Measurements from ENCODE around the gene ASMTL. TPM values are rescaled to one million over a fixed set of nuclear protein-coding genes. Genes with fewer than 3 reads are reported as not detected.
"Not testable (repeated sequence)": the region's sequence is repeated elsewhere in the genome, so short reads cannot be mapped to it uniquely, and the experiment has no call there.

The ASMTL gene
- 10 to 100 TPM; 33.8 to 34.6 TPM for total RNA-seq
- total RNA-seq = 24.6 to 51.2 reads per million in 2 donors

- H3K27me3 Mint-ChIP-seq = no peaks in the 10 kb centered on the region
- no peaks in the 10 kb centered on the region for H3K9me3 ChIP-seq (ENCODE audit: control insufficient read depth, low read length, poor library complexity, severe bottlenecking)
- H3K4me3 Mint-ChIP-seq = peak within 1 kb of the TSS; percentile 92
- peaks cover 10% of the 10 kb centered on the region for H3K4me1 Mint-ChIP-seq
- peaks cover 2% of the 10 kb centered on the region for H3K36me3 Mint-ChIP-seq (ENCODE audit: low read depth)
- DNase-seq (peak; percentile 100), ATAC-seq (peak; percentile 82)
- H3K27ac Mint-ChIP-seq = peak within 1 kb of the TSS; percentile 81
These were observed at the start of gene ASMTL for GRCh38 chrX:1452516-1453394. ASMTL (minus strand) TSS chrX:1452909; CDS start chrX:1452840, 69 bp downstream.

GRCh38 chrX:1502241-1502640, 49.5 kb upstream of the ASMTL start:
- ATAC-seq (peak; percentile 53), DNase-seq (no peak)
- Mint-ChIP-seq H3K36me3 (ENCODE audit: low read depth) (no peaks in the 10 kb centered on the region), H3K27me3 (no peaks in the 10 kb centered on the region), H3K4me1 (peaks cover 14% of the 10 kb centered on the region), H3K4me3 (peak overlapping the region; percentile 37), H3K27ac (peak overlapping the region; percentile 87)
- no peaks in the 10 kb centered on the region for H3K9me3 ChIP-seq (ENCODE audit: control insufficient read depth, low read length, poor library complexity, severe bottlenecking)

- no peaks in the 10 kb centered on the region for H3K36me3 Mint-ChIP-seq (ENCODE audit: low read depth)
- no peaks in the 10 kb centered on the region for H3K27me3 Mint-ChIP-seq
- DNase-seq = no peak
- H3K27ac Mint-ChIP-seq = peak overlapping the region; percentile 92
- H3K4me3 Mint-ChIP-seq = peak overlapping the region; percentile 62
- peaks cover 20% of the 10 kb centered on the region for H3K4me1 Mint-ChIP-seq
- H3K9me3 ChIP-seq (ENCODE audit: control insufficient read depth, low read length, poor library complexity, severe bottlenecking) = no peaks in the 10 kb centered on the region
- peak; percentile 64 for ATAC-seq
These were observed 48.3 kb upstream of the ASMTL start for GRCh38 chrX:1500701-1501624.

DNA sequence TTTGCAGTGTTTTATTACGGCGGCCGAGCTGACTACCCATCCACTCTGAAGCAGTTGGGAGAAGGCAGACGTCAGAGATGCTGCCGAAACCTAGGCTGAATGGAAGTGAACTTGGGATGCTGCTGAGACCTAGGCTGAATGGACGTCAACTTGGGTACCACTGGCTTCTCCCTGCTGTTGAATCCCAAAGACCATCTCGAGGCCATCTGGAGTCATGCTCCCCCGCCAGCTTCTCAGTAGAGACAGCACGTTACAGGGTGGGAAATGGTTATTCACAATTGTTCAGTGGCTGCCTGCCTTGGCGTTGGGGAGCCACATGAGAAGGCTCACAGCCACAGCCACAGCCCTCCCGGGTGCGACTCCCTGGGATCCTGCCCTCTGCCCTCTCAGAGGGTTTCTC, 43.4 kb upstream of the ASMTL start:
- ATAC-seq (no peak), DNase-seq (no peak)
- Mint-ChIP-seq H3K36me3 (ENCODE audit: low read depth) (peaks cover 5% of the 10 kb centered on the region), H3K27ac (peak overlapping the region; percentile 72), H3K27me3 (no peaks in the 10 kb centered on the region), H3K4me3 (no peak overlapping the region), H3K4me1 (peaks cover 15% of the 10 kb centered on the region)
- H3K9me3 ChIP-seq (ENCODE audit: control insufficient read depth, low read length, poor library complexity, severe bottlenecking) = no peaks in the 10 kb centered on the region

- DNase-seq = no peak
- no peak overlapping the region for H3K4me3 Mint-ChIP-seq
- no peaks in the 10 kb centered on the region for H3K27me3 Mint-ChIP-seq
- no peaks in the 10 kb centered on the region for H3K9me3 ChIP-seq (ENCODE audit: control insufficient read depth, low read length, poor library complexity, severe bottlenecking)
- peak overlapping the region; percentile 72 for H3K27ac Mint-ChIP-seq
- ATAC-seq = peak; percentile 60
- H3K36me3 Mint-ChIP-seq (ENCODE audit: low read depth) = peaks cover 5% of the 10 kb centered on the region
- peaks cover 15% of the 10 kb centered on the region for H3K4me1 Mint-ChIP-seq
These were observed 41.3 kb upstream of the ASMTL start for GRCh38 chrX:1493877-1494510.

GRCh38 chrX:1493412-1493811, 40.7 kb upstream of the ASMTL start:
- peak overlapping the region; percentile 49 for H3K27ac Mint-ChIP-seq
- peak; percentile 6 for ATAC-seq

GRCh38 chrX:1492421-1493012, 39.8 kb upstream of the ASMTL start:
- Mint-ChIP-seq H3K4me1 (peaks cover 17% of the 10 kb centered on the region), H3K27me3 (no peaks in the 10 kb centered on the region), H3K4me3 (peak overlapping the region; percentile 61), H3K27ac (peak overlapping the region; percentile 49), H3K36me3 (ENCODE audit: low read depth) (peaks cover 6% of the 10 kb centered on the region)
- no peak for ATAC-seq
- no peaks in the 10 kb centered on the region for H3K9me3 ChIP-seq (ENCODE audit: control insufficient read depth, low read length, poor library complexity, severe bottlenecking)
- DNase-seq = no peak

More at GRCh38 chrX:1493412-1493811, 40.7 kb upstream of the ASMTL start:
- no peaks in the 10 kb centered on the region for H3K9me3 ChIP-seq (ENCODE audit: control insufficient read depth, low read length, poor library complexity, severe bottlenecking)
- no peak for DNase-seq
- H3K27me3 Mint-ChIP-seq = no peaks in the 10 kb centered on the region
- peaks cover 17% of the 10 kb centered on the region for H3K4me1 Mint-ChIP-seq
- peak overlapping the region; percentile 61 for H3K4me3 Mint-ChIP-seq
- H3K36me3 Mint-ChIP-seq (ENCODE audit: low read depth) = peaks cover 5% of the 10 kb centered on the region

- DNase-seq (no peak), ATAC-seq (peak; percentile 75)
- H3K27ac Mint-ChIP-seq = peak overlapping the region; percentile 49
- H3K4me3 Mint-ChIP-seq = peak overlapping the region; percentile 59
- peaks cover 21% of the 10 kb centered on the region for H3K4me1 Mint-ChIP-seq
- peaks cover 10% of the 10 kb centered on the region for H3K36me3 Mint-ChIP-seq (ENCODE audit: low read depth)
- H3K9me3 ChIP-seq (ENCODE audit: control insufficient read depth, low read length, poor library complexity, severe bottlenecking) = no peaks in the 10 kb centered on the region
- no peaks in the 10 kb centered on the region for H3K27me3 Mint-ChIP-seq
These were observed 39.2 kb upstream of the ASMTL start for GRCh38 chrX:1491851-1492349.

GRCh38 chrX:1491248-1491647, 38.5 kb upstream of the ASMTL start:
- not testable (repeated sequence) for DNase-seq; H3K36me3 Mint-ChIP-seq (ENCODE audit: low read depth); H3K27ac Mint-ChIP-seq; H3K9me3 ChIP-seq (ENCODE audit: control insufficient read depth, low read length, poor library complexity, severe bottlenecking); ATAC-seq; H3K4me3 Mint-ChIP-seq; H3K27me3 Mint-ChIP-seq
- peaks cover 16% of the 10 kb centered on the region for H3K4me1 Mint-ChIP-seq

- H3K36me3 Mint-ChIP-seq (ENCODE audit: low read depth); DNase-seq; H3K27me3 Mint-ChIP-seq; H3K4me3 Mint-ChIP-seq; ATAC-seq; H3K27ac Mint-ChIP-seq; H3K9me3 ChIP-seq (ENCODE audit: control insufficient read depth, low read length, poor library complexity, severe bottlenecking): not testable (repeated sequence)
- peaks cover 16% of the 10 kb centered on the region for H3K4me1 Mint-ChIP-seq
These were observed 38.0 kb upstream of the ASMTL start for GRCh38 chrX:1490723-1491122.

GRCh38 chrX:1489354-1489753, 36.6 kb upstream of the ASMTL start:
- not testable (repeated sequence) for H3K27me3 Mint-ChIP-seq; ATAC-seq; H3K36me3 Mint-ChIP-seq (ENCODE audit: low read depth); H3K9me3 ChIP-seq (ENCODE audit: control insufficient read depth, low read length, poor library complexity, severe bottlenecking); DNase-seq; H3K27ac Mint-ChIP-seq
- peaks cover 12% of the 10 kb centered on the region for H3K4me1 Mint-ChIP-seq
- peak overlapping the region; percentile 52 for H3K4me3 Mint-ChIP-seq

DNA sequence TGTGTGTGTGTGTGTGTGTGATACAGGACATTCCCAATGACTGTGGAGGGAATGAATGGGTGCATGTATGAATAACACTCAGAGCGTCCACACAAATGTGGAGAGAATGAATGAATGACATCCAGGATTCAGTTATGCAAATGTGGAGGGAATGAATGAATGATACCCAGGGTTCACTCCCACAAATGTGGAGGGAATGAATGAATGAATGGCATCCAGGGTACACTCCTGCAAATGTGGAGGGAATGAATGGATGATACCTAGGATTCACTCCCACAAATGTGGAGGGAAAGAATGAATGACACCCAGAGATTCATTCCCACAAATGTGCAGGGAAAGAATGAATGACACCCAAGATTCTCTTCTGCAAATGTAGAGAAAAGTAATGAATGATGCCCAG, 36.0 kb upstream of the ASMTL start:
- no peak for ATAC-seq
- Mint-ChIP-seq H3K27me3 (no peaks in the 10 kb centered on the region), H3K27ac (peak overlapping the region; percentile 78), H3K4me3 (no peak overlapping the region), H3K36me3 (ENCODE audit: low read depth) (peaks cover 10% of the 10 kb centered on the region), H3K4me1 (peaks cover 12% of the 10 kb centered on the region)
- H3K9me3 ChIP-seq (ENCODE audit: control insufficient read depth, low read length, poor library complexity, severe bottlenecking) = no peaks in the 10 kb centered on the region
- DNase-seq = no peak

Measured in T-helper 17 cell (primary cell).